ENCODE results near the gene PRKAB1. TPM values are rescaled to one million over a fixed set of nuclear protein-coding genes. Genes with fewer than 3 reads are reported as not detected.

Gene PRKAB1
- polyA plus RNA-seq, 1 experiment = 34.3 TPM

DNA sequence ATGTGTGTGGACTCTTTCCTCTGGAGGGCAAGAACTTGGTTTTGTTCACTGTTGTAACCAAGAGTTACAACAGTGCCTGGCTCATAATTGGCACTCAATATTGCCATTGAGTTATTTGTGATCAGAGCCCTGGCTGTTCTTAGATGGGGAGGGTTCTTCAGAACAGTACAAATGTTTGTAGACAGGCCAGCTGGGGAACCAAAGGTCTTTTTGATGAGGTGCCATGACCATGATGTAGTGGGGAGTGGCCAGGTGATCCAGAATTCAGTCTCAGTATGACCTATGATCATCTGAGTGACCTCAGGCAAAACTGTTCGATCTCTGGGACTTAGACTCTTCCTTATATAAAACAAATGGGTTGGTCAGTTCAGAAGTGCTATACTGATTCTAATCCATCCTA, 3.3 kb upstream of the PRKAB1 start:
- POLR2A ChIA-PET = no interaction called here
- peaks cover 5% of the 10 kb centered on the region; the same call in 1 of the 2 replicates for H3K9me3 ChIP-seq (ENCODE audit: control insufficient read depth, insufficient read depth, low read length)
- no peak overlapping the region for H3K4me3 ChIP-seq (ENCODE audit: low read depth, low read length)
- CTCF ChIA-PET = interaction anchor here (2.0 kb wide), 1 partner anchor 116 kb away, joined by 16 read pairs; no protein-coding TSS in a partner anchor
- peaks cover 3% of the 10 kb centered on the region for H3K27me3 ChIP-seq (ENCODE audit: control insufficient read depth, insufficient read depth, low read length)
- TF ChIP-seq, protein P1, sequence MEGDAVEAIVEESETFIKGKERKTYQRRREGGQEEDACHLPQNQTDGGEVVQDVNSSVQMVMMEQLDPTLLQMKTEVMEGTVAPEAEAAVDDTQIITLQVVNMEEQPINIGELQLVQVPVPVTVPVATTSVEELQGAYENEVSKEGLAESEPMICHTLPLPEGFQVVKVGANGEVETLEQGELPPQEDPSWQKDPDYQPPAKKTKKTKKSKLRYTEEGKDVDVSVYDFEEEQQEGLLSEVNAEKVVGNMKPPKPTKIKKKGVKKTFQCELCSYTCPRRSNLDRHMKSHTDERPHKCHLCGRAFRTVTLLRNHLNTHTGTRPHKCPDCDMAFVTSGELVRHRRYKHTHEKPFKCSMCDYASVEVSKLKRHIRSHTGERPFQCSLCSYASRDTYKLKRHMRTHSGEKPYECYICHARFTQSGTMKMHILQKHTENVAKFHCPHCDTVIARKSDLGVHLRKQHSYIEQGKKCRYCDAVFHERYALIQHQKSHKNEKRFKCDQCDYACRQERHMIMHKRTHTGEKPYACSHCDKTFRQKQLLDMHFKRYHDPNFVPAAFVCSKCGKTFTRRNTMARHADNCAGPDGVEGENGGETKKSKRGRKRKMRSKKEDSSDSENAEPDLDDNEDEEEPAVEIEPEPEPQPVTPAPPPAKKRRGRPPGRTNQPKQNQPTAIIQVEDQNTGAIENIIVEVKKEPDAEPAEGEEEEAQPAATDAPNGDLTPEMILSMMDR (IDR thresholded peaks at IDR 0.05; ENCODE audit: low read depth, low read length) = no peak
- H3K27ac ChIP-seq (ENCODE audit: low read depth, low read length) = no peak overlapping the region
- DNase-seq (ENCODE audit: low read depth, low spot score) = no peak

DNA sequence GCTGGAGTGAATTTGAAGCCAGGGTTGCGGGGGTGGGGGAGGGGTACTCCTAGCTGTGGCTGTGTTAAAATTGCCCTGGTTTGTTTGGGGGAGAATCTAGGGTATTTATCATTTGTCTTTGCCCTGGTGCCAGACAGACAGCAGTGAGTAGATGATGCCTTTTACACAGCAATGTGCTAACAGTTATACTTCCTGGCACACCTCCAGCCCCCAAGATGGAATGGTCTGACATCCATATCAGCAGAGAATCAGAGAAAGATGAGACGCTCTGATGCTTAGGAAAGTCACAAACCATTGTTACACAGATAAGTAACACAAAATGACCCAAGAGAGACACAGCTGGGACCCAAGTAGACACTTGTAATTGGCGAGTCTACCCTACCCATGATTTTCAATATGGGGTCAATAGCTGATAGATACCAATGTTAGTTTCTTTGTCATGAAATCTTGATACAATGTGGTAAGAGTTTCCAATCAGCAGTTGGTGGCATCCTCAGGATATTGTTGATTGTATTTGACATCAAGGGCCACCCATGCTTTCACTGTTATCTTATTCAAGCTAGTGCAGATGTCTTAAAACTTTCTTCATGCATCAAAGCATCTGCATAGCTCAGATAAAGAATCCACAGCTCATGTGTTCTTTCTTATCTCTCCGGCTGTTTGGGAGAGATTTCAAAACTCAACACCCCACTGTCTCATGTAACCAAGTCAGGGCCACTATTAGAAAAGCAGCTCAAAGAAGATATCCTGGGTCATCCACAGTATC, 2.6 kb upstream of the PRKAB1 start:
- ChIA-PET CTCF (interaction anchor here (0.7 to 2.0 kb wide), 2 partner anchors 116 to 238 kb away, joined by 3 to 16 read pairs; no protein-coding TSS in a partner anchor), POLR2A (no interaction called here)
- Histone ChIP-seq H3K9me3 (ENCODE audit: control insufficient read depth, insufficient read depth, low read length) (peaks cover 5% of the 10 kb centered on the region; the same call in 1 of the 2 replicates), H3K27ac (ENCODE audit: low read depth, low read length) (no peak overlapping the region), H3K4me3 (ENCODE audit: low read depth, low read length) (no peak overlapping the region), H3K27me3 (ENCODE audit: control insufficient read depth, insufficient read depth, low read length) (peaks cover 3% of the 10 kb centered on the region)
- DNase-seq (ENCODE audit: low read depth, low spot score) = no peak
- TF ChIP-seq, protein P1 (IDR thresholded peaks at IDR 0.05; ENCODE audit: low read depth, low read length) = no peak

DNA sequence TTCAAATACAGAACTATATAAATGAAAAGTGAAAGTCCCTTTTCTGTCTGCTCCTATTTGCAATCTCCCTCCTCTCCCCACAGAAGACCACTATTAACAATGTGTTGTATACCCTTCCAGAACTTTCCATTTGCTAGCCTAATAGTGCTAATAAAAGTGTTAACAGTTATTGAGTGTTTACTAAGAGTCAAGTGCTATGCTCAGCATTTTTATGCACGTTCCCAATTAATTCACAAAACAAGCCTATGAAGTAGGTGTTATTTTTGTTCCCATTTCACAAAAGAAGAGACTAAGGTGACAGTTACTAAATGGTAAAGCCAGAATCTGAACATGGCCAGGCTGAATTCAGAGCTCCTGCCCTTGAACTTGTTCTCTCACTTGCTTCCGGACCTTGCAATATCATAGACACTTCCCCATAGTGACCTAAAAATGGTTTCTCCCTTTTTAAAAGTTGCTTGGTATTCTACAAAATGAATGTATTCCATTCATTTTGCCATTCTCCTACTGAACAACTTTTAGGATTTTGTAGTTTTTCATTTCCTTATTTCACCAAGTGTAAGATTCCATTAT, 1.6 kb upstream of the PRKAB1 start:
- POLR2A ChIA-PET = no interaction called here
- Histone ChIP-seq H3K4me3 (ENCODE audit: low read depth, low read length) (no peak overlapping the region), H3K27ac (ENCODE audit: low read depth, low read length) (no peak overlapping the region), H3K9me3 (ENCODE audit: control insufficient read depth, insufficient read depth, low read length) (peaks cover 5% of the 10 kb centered on the region; the same call in 1 of the 2 replicates), H3K27me3 (ENCODE audit: control insufficient read depth, insufficient read depth, low read length) (peaks cover 3% of the 10 kb centered on the region)
- DNase-seq (ENCODE audit: low read depth, low spot score) = no peak
- TF ChIP-seq, protein P1 (IDR thresholded peaks at IDR 0.05; ENCODE audit: low read depth, low read length) = no peak
- CTCF ChIA-PET = interaction anchor here (2.0 kb wide), 1 partner anchor 115 kb away, joined by 16 read pairs; no protein-coding TSS in a partner anchor

DNA sequence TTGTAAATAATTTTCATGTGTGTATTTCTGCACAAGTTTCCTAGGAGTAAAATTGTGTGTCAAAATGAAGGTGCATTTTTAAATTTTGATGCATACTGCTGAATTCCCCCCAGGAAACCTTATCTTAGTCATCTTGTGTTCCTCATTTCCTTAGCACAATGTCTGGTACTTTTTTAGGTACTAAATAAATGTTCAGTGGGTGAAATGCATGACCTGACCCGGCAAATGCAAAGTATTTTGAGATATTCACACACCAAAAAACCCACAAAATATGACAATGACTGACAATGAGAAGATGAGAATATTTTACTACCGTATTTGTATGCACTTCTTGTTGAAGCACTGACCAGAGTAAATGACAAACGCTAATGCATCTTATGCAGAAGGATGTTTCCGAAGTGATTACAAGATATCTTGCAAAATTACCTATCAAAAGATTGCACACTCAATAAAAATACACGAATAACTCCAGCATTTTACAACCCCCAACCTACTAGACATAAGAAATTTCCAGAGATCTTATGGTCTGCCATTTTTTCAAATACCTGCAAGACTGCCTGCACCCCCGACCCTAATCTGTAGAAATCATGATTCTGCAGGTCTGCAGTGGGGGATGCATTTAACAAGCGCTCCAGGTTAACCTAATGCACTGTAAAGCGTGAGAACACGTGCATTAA, 895 bp upstream of the PRKAB1 start:
- Histone ChIP-seq H3K27ac (ENCODE audit: low read depth, low read length) (no peak overlapping the region), H3K9me3 (ENCODE audit: control insufficient read depth, insufficient read depth, low read length) (peaks cover 5% of the 10 kb centered on the region; the same call in 1 of the 2 replicates)
- POLR2A ChIA-PET = interaction anchor here (0.6 kb wide), 1 partner anchor 244 kb away, joined by 3 read pairs; no protein-coding TSS in a partner anchor

More for the DNA sequence above, 895 bp upstream of the PRKAB1 start:
- TF ChIP-seq, protein P1 (IDR thresholded peaks at IDR 0.05; ENCODE audit: low read depth, low read length) = no peak
- peaks cover 3% of the 10 kb centered on the region for H3K27me3 ChIP-seq (ENCODE audit: control insufficient read depth, insufficient read depth, low read length)
- no peak for DNase-seq (ENCODE audit: low read depth, low spot score)
- CTCF ChIA-PET = interaction anchor here (0.6 to 2.2 kb wide), 18 partner anchors 8 to 1265 kb away, joined by 3 to 25 read pairs (median 4); no protein-coding TSS in a partner anchor
- H3K4me3 ChIP-seq (ENCODE audit: low read depth, low read length) = peak overlapping the region; percentile 58
